Measurements from ENCODE around the gene CLTRN. TPM values are rescaled to one million over a fixed set of nuclear protein-coding genes. Genes with fewer than 3 reads are reported as not detected.
"Not testable (repeated sequence)": the region's sequence is repeated elsewhere in the genome, so short reads cannot be mapped to it uniquely, and the experiment has no call there.

The CLTRN gene
- 1.7 TPM for polyA plus RNA-seq (2013, experiment 1 of 2)
- polyA plus RNA-seq (2013, experiment 2 of 2), result 2.3 TPM

GRCh38 chrX:15664487-15665444, at the start of gene CLTRN:
CLTRN (minus strand) TSS chrX:15664805; CDS start chrX:15664775, 30 bp downstream.
- no peaks in the 10 kb centered on the region for H3K36me3 ChIP-seq (ENCODE audit: insufficient read depth, low read length)
- WGBS, result 65% methylated on average over 10 of the region's 14 CpGs
- H3K27me3 ChIP-seq (ENCODE audit: insufficient read depth, low read length), result no peaks in the 10 kb centered on the region
- no peak within 1 kb of the TSS for H3K4me3 ChIP-seq (ENCODE audit: low read length)
- peaks cover 7% of the 10 kb centered on the region; the same call in 1 of the 2 replicates for H3K4me1 ChIP-seq (ENCODE audit: insufficient read depth, low read length)
- no peak within 1 kb of the TSS for H3K9ac ChIP-seq (ENCODE audit: low read depth, low read length)
- no peak within 1 kb of the TSS for H3K27ac ChIP-seq (ENCODE audit: low read depth, low read length)
- no peaks in the 10 kb centered on the region for H3K9me3 ChIP-seq (ENCODE audit: insufficient read depth, low read depth, low read length)

- WGBS, result 95% methylated on average over 5 of the region's 8 CpGs
- not testable (repeated sequence) for H3K4me3 ChIP-seq (ENCODE audit: low read length); H3K27me3 ChIP-seq (ENCODE audit: insufficient read depth, low read length); H3K27ac ChIP-seq (ENCODE audit: low read depth, low read length); H3K4me1 ChIP-seq (ENCODE audit: insufficient read depth, low read length); H3K9ac ChIP-seq (ENCODE audit: low read depth, low read length); H3K9me3 ChIP-seq (ENCODE audit: insufficient read depth, low read depth, low read length)
- peaks cover 10% of the 10 kb centered on the region; the same call in 1 of the 2 replicates for H3K36me3 ChIP-seq (ENCODE audit: insufficient read depth, low read length)
These were observed 39.7 kb upstream of the CLTRN start for GRCh38 chrX:15704273-15704672.

GRCh38 chrX:15703809-15704208, 39.2 kb upstream of the CLTRN start:
- not testable (repeated sequence) for H3K27me3 ChIP-seq (ENCODE audit: insufficient read depth, low read length); H3K4me1 ChIP-seq (ENCODE audit: insufficient read depth, low read length); H3K9ac ChIP-seq (ENCODE audit: low read depth, low read length); H3K27ac ChIP-seq (ENCODE audit: low read depth, low read length); H3K9me3 ChIP-seq (ENCODE audit: insufficient read depth, low read depth, low read length); H3K4me3 ChIP-seq (ENCODE audit: low read length)
- H3K36me3 ChIP-seq (ENCODE audit: insufficient read depth, low read length), result peaks cover 10% of the 10 kb centered on the region; the same call in 1 of the 2 replicates
- WGBS, result no CpG with 5 or more reads among the region's 5 CpGs

- WGBS, result 97% methylated on average over 40 of the region's 40 CpGs
- no peaks in the 10 kb centered on the region for H3K27me3 ChIP-seq (ENCODE audit: insufficient read depth, low read length)
- H3K9me3 ChIP-seq (ENCODE audit: insufficient read depth, low read depth, low read length), result no peaks in the 10 kb centered on the region
- H3K36me3 ChIP-seq (ENCODE audit: insufficient read depth, low read length), result peaks cover 16% of the 10 kb centered on the region
- no peak overlapping the region for H3K9ac ChIP-seq (ENCODE audit: low read depth, low read length)
- H3K4me1 ChIP-seq (ENCODE audit: insufficient read depth, low read length), result no peaks in the 10 kb centered on the region
- H3K4me3 ChIP-seq (ENCODE audit: low read length), result no peak overlapping the region
- no peak overlapping the region for H3K27ac ChIP-seq (ENCODE audit: low read depth, low read length)
These were observed 38.1 kb upstream of the CLTRN start for GRCh38 chrX:15702488-15703371.

GRCh38 chrX:15696516-15696915, 31.9 kb upstream of the CLTRN start:
- Histone ChIP-seq H3K27me3 (ENCODE audit: insufficient read depth, low read length) (no peaks in the 10 kb centered on the region), H3K9me3 (ENCODE audit: insufficient read depth, low read depth, low read length) (no peaks in the 10 kb centered on the region), H3K4me3 (ENCODE audit: low read length) (no peak overlapping the region), H3K36me3 (ENCODE audit: insufficient read depth, low read length) (peaks cover 60% of the 10 kb centered on the region), H3K4me1 (ENCODE audit: insufficient read depth, low read length) (no peaks in the 10 kb centered on the region), H3K27ac (ENCODE audit: low read depth, low read length) (no peak overlapping the region), H3K9ac (ENCODE audit: low read depth, low read length) (no peak overlapping the region)
- WGBS, result 90% methylated on average over 3 of the region's 3 CpGs

- no peaks in the 10 kb centered on the region for H3K4me1 ChIP-seq (ENCODE audit: insufficient read depth, low read length)
- H3K4me3 ChIP-seq (ENCODE audit: low read length), result no peak overlapping the region
- no peak overlapping the region for H3K27ac ChIP-seq (ENCODE audit: low read depth, low read length)
- H3K9me3 ChIP-seq (ENCODE audit: insufficient read depth, low read depth, low read length), result no peaks in the 10 kb centered on the region
- WGBS, result 93% methylated on average over 6 of the region's 6 CpGs
- no peak overlapping the region for H3K9ac ChIP-seq (ENCODE audit: low read depth, low read length)
- H3K36me3 ChIP-seq (ENCODE audit: insufficient read depth, low read length), result peaks cover 67% of the 10 kb centered on the region
- H3K27me3 ChIP-seq (ENCODE audit: insufficient read depth, low read length), result no peaks in the 10 kb centered on the region
These were observed 30.4 kb upstream of the CLTRN start for GRCh38 chrX:15694941-15695451.

- H3K4me1 ChIP-seq (ENCODE audit: insufficient read depth, low read length), result no peaks in the 10 kb centered on the region
- H3K9ac ChIP-seq (ENCODE audit: low read depth, low read length), result no peak overlapping the region
- WGBS, result 65% methylated on average over 6 of the region's 6 CpGs
- no peak overlapping the region for H3K27ac ChIP-seq (ENCODE audit: low read depth, low read length)
- no peaks in the 10 kb centered on the region for H3K27me3 ChIP-seq (ENCODE audit: insufficient read depth, low read length)
- peaks cover 37% of the 10 kb centered on the region for H3K36me3 ChIP-seq (ENCODE audit: insufficient read depth, low read length)
- no peaks in the 10 kb centered on the region for H3K9me3 ChIP-seq (ENCODE audit: insufficient read depth, low read depth, low read length)
- H3K4me3 ChIP-seq (ENCODE audit: low read length), result no peak overlapping the region
These were observed 22.4 kb upstream of the CLTRN start for GRCh38 chrX:15686818-15687685.

- Histone ChIP-seq H3K4me1 (ENCODE audit: insufficient read depth, low read length) (no peaks in the 10 kb centered on the region), H3K4me3 (ENCODE audit: low read length) (no peak overlapping the region), H3K9me3 (ENCODE audit: insufficient read depth, low read depth, low read length) (no peaks in the 10 kb centered on the region), H3K36me3 (ENCODE audit: insufficient read depth, low read length) (peaks cover 23% of the 10 kb centered on the region), H3K9ac (ENCODE audit: low read depth, low read length) (no peak overlapping the region), H3K27ac (ENCODE audit: low read depth, low read length) (no peak overlapping the region), H3K27me3 (ENCODE audit: insufficient read depth, low read length) (no peaks in the 10 kb centered on the region)
- WGBS, result 92% methylated on average over 6 of the region's 6 CpGs
These were observed 18.6 kb upstream of the CLTRN start for GRCh38 chrX:15683193-15683592.

GRCh38 chrX:15681433-15681832, 16.8 kb upstream of the CLTRN start:
- Histone ChIP-seq H3K9me3 (ENCODE audit: insufficient read depth, low read depth, low read length) (no peaks in the 10 kb centered on the region), H3K4me3 (ENCODE audit: low read length) (no peak overlapping the region), H3K27ac (ENCODE audit: low read depth, low read length) (no peak overlapping the region), H3K27me3 (ENCODE audit: insufficient read depth, low read length) (no peaks in the 10 kb centered on the region), H3K9ac (ENCODE audit: low read depth, low read length) (no peak overlapping the region), H3K4me1 (ENCODE audit: insufficient read depth, low read length) (no peaks in the 10 kb centered on the region), H3K36me3 (ENCODE audit: insufficient read depth, low read length) (peaks cover 23% of the 10 kb centered on the region)
- 90% methylated on average over 3 of the region's 3 CpGs for WGBS

- H3K27me3 ChIP-seq (ENCODE audit: insufficient read depth, low read length), result no peaks in the 10 kb centered on the region
- no peak overlapping the region for H3K9ac ChIP-seq (ENCODE audit: low read depth, low read length)
- no peak overlapping the region for H3K4me3 ChIP-seq (ENCODE audit: low read length)
- no peak overlapping the region for H3K27ac ChIP-seq (ENCODE audit: low read depth, low read length)
- 95% methylated on average over 6 of the region's 6 CpGs for WGBS
- no peaks in the 10 kb centered on the region for H3K9me3 ChIP-seq (ENCODE audit: insufficient read depth, low read depth, low read length)
- H3K36me3 ChIP-seq (ENCODE audit: insufficient read depth, low read length), result peaks cover 23% of the 10 kb centered on the region
- H3K4me1 ChIP-seq (ENCODE audit: insufficient read depth, low read length), result no peaks in the 10 kb centered on the region
These were observed 15.8 kb upstream of the CLTRN start for GRCh38 chrX:15680401-15680800.
